Neural cell (in vitro differentiated cells): ENCODE results near the gene TCF23. TPM values are rescaled to one million over a fixed set of nuclear protein-coding genes. Genes with fewer than 3 reads are reported as not detected.

Experiments used
- H2AFZ ChIP-seq: fragments of 200-600, 300-800 bp; sonication (generic), shearing (Covaris generic); 2 replicates; pipeline ENCODE4 v1.6.0; 2014; ENCODE audit warnings: low read depth, mild to moderate bottlenecking, antibody characterized with exemption, low read length, moderate library complexity
- H3F3A ChIP-seq: fragments of 200-600 bp; shearing (Covaris generic); 2 replicates; pipeline ENCODE4 v1.6.1; 2016; ENCODE audit warnings: mild to moderate bottlenecking, moderate library complexity, mixed read lengths, antibody characterized with exemption, low read length; ENCODE audit not compliant: insufficient read depth, poor library complexity, severe bottlenecking
- H3K27ac ChIP-seq: fragments of 200-600, 300-800 bp; sonication (generic), shearing (Covaris generic); 2 replicates; pipeline ENCODE4 v1.5.1; 2014; ENCODE audit warnings: mild to moderate bottlenecking, low read length, moderate library complexity
- H3K27me3 ChIP-seq: fragments of 300-800, 200-600 bp; sonication (generic), shearing (Covaris generic); 2 replicates; pipeline ENCODE4 v1.6.0; 2014; ENCODE audit warnings: mild to moderate bottlenecking, low read depth, low read length, moderate library complexity; ENCODE audit not compliant: insufficient read depth
- H3K36me3 ChIP-seq: fragments of 300-800, 200-600 bp; sonication (generic), shearing (Covaris generic); 2 replicates; pipeline ENCODE4 v1.5.1; 2014; ENCODE audit warnings: mild to moderate bottlenecking, antibody characterized with exemption, low read length, moderate library complexity; ENCODE audit not compliant: insufficient read depth
- H3K4me2 ChIP-seq: fragments of 300-800, 200-600 bp; sonication (generic), shearing (Covaris generic); 2 replicates; pipeline ENCODE4 v1.6.0; 2014; ENCODE audit warnings: mild to moderate bottlenecking, low read length
- H3K4me3 ChIP-seq: fragments of 300-800, 200-600 bp; sonication (generic), shearing (Covaris generic); 2 replicates; pipeline ENCODE4 v1.5.1; 2014; ENCODE audit warnings: mild to moderate bottlenecking, low read length, moderate library complexity
- H3K79me2 ChIP-seq: fragments of 200-600 bp; shearing (Covaris generic); replicated peaks from 2 replicates; pipeline ENCODE4 v1.6.0; 2014; ENCODE audit warnings: mild to moderate bottlenecking, low read length, moderate library complexity; ENCODE audit not compliant: insufficient read depth
- H3K9ac ChIP-seq: fragments of 300-800, 200-600 bp; sonication (generic), shearing (Covaris generic); 2 replicates; pipeline ENCODE4 v1.6.1; 2016; ENCODE audit warnings: mild to moderate bottlenecking, low read length, mixed read lengths
- H3K9me2 ChIP-seq: fragments of 200-600 bp; shearing (Covaris generic); 2 replicates; pipeline ENCODE4 v1.6.1; 2016; ENCODE audit warnings: mild to moderate bottlenecking, low read length, mixed read lengths; ENCODE audit not compliant: insufficient read depth
- H3K9me3 ChIP-seq: fragments of 200-600, 300-800 bp; sonication (generic), shearing (Covaris generic); 2 replicates; pipeline ENCODE4 v1.6.1; 2016; ENCODE audit warnings: mild to moderate bottlenecking, mixed run types, low read length, moderate library complexity, mixed read lengths
- H4K20me1 ChIP-seq: fragments of 200-600 bp; shearing (Covaris generic); 2 replicates; pipeline ENCODE4 v1.6.1; 2016; ENCODE audit warnings: mild to moderate bottlenecking, mixed run types; ENCODE audit not compliant: insufficient read depth
- CTCF ChIP-seq: fragments of 450-650 bp; IDR thresholded peaks from 2 replicates; pipeline ENCODE4 v1.5.1; 2014; ENCODE audit warnings: antibody characterized with exemption, mild to moderate bottlenecking, moderate library complexity; ENCODE audit not compliant: poor library complexity, severe bottlenecking
- EP300 ChIP-seq: fragments of 450-650 bp; conservative IDR thresholded peaks from 2 replicates; pipeline ENCODE4 v1.6.1; 2014; ENCODE audit warnings: antibody characterized with exemption, mild to moderate bottlenecking, moderate library complexity; ENCODE audit not compliant: poor library complexity, severe bottlenecking
- EZH2 ChIP-seq: fragments of 200-600, 300-800 bp; shearing (Covaris generic), sonication (generic); IDR thresholded peaks from 2 replicates; pipeline ENCODE4 v1.6.1; 2014; ENCODE audit warnings: antibody characterized with exemption, low read length, borderline replicate concordance, mild to moderate bottlenecking; ENCODE audit not compliant: insufficient read depth, poor library complexity, severe bottlenecking
- MXI1 ChIP-seq: fragments of 450-650 bp; conservative IDR thresholded peaks from 2 replicates; pipeline ENCODE4 v1.6.1; 2014; ENCODE audit warnings: antibody characterized with exemption, mild to moderate bottlenecking; ENCODE audit not compliant: poor library complexity, severe bottlenecking
- POLR2AphosphoS5 ChIP-seq: IDR thresholded peaks from 2 replicates; pipeline ENCODE4 v1.6.1; 2012
- RAD21 ChIP-seq: fragments of 450-650 bp; conservative IDR thresholded peaks from 2 replicates; pipeline ENCODE4 v1.6.1; 2014; ENCODE audit warnings: antibody characterized with exemption, mild to moderate bottlenecking, moderate library complexity
- REST ChIP-seq: IDR thresholded peaks from 2 replicates; pipeline ENCODE4 v1.6.1; 2012; ENCODE audit warnings: borderline replicate concordance
- SMC3 ChIP-seq: fragments of 450-650 bp; conservative IDR thresholded peaks from 2 replicates; pipeline ENCODE4 v1.6.1; 2014; ENCODE audit warnings: antibody characterized with exemption, mild to moderate bottlenecking, moderate library complexity; ENCODE audit not compliant: poor library complexity
- TAF1 ChIP-seq: IDR thresholded peaks from 2 replicates; pipeline ENCODE4 v1.6.1; 2012; ENCODE audit warnings: low read depth
- polyA plus RNA-seq: library from polyadenylated mRNA; depleted of rRNA; stranded (reverse); fragments of >200 nt; gene quantifications from 2 replicates; pipeline ENCODE4 v1.2.3, GENCODE V29; 2014

TCF23 gene
- polyA plus RNA-seq, 1 donor from 2014 or later, result not detected

- Histone ChIP-seq H3K27me3 (no peaks in the 10 kb centered on the region), H3K9me2 (no peaks in the 10 kb centered on the region), H3F3A (no peaks in the 10 kb centered on the region), H3K4me3 (no peak overlapping the region), H3K4me2 (no peak overlapping the region), H3K79me2 (peaks cover 4% of the 10 kb centered on the region), H3K36me3 (no peaks in the 10 kb centered on the region), H3K9ac (no peak overlapping the region), H3K27ac (no peak overlapping the region), H3K9me3 (no peaks in the 10 kb centered on the region), H4K20me1 (no peaks in the 10 kb centered on the region), H2AFZ (no peak overlapping the region)
- TF ChIP-seq TAF1 (no peak), RAD21 (no peak), EZH2 (no peak), MXI1 (no peak), REST (no peak), SMC3 (no peak)
Measured at GRCh38 chr2:27138111-27138510, 10.7 kb upstream of the TCF23 start.

- Histone ChIP-seq H3K4me2 (no peak within 1 kb of the TSS), H3K79me2 (no peaks in the 10 kb centered on the region), H3K36me3 (no peaks in the 10 kb centered on the region), H3K27ac (no peak within 1 kb of the TSS), H4K20me1 (no peaks in the 10 kb centered on the region), H3K27me3 (no peaks in the 10 kb centered on the region), H3K9ac (no peak within 1 kb of the TSS), H2AFZ (no peak within 1 kb of the TSS), H3K9me3 (no peaks in the 10 kb centered on the region), H3K4me3 (no peak within 1 kb of the TSS), H3K9me2 (no peaks in the 10 kb centered on the region), H3F3A (no peaks in the 10 kb centered on the region)
- no peak for TF ChIP-seq CTCF
- TF ChIP-seq EP300, result no peak
- TF ChIP-seq EZH2, result no peak
Measured at GRCh38 chr2:27139310-27139709, 9.5 kb upstream of the TCF23 start, which contains the start of gene PRR30. PRR30 (minus strand) TSS chr2:27139410; CDS start chr2:27138329, 1,081 bp downstream.

GRCh38 chr2:27143285-27143684, 5.5 kb upstream of the TCF23 start:
- Histone ChIP-seq H3K4me3 (no peak overlapping the region), H4K20me1 (no peaks in the 10 kb centered on the region), H3K79me2 (no peaks in the 10 kb centered on the region), H3K9me2 (no peaks in the 10 kb centered on the region), H3K9me3 (no peaks in the 10 kb centered on the region), H3K27ac (no peak overlapping the region), H3K9ac (no peak overlapping the region), H3K27me3 (no peaks in the 10 kb centered on the region), H2AFZ (no peak overlapping the region), H3K36me3 (no peaks in the 10 kb centered on the region), H3F3A (no peaks in the 10 kb centered on the region), H3K4me2 (no peak overlapping the region)
- no peak for TF ChIP-seq SMC3
- no peak for TF ChIP-seq REST
- TF ChIP-seq EP300, result no peak
- no peak for TF ChIP-seq MXI1
- TF ChIP-seq EZH2, result no peak
- no peak for TF ChIP-seq RAD21
- TF ChIP-seq CTCF, result no peak
- TF ChIP-seq TAF1, result no peak
- TF ChIP-seq POLR2AphosphoS5, result no peak
